ENCODE measurements around the gene LDLRAP1. TPM values are rescaled to one million over a fixed set of nuclear protein-coding genes. Genes with fewer than 3 reads are reported as not detected.

The LDLRAP1 gene
- total RNA-seq, 1 donor from 2014 or later = 34.3 TPM

DNA sequence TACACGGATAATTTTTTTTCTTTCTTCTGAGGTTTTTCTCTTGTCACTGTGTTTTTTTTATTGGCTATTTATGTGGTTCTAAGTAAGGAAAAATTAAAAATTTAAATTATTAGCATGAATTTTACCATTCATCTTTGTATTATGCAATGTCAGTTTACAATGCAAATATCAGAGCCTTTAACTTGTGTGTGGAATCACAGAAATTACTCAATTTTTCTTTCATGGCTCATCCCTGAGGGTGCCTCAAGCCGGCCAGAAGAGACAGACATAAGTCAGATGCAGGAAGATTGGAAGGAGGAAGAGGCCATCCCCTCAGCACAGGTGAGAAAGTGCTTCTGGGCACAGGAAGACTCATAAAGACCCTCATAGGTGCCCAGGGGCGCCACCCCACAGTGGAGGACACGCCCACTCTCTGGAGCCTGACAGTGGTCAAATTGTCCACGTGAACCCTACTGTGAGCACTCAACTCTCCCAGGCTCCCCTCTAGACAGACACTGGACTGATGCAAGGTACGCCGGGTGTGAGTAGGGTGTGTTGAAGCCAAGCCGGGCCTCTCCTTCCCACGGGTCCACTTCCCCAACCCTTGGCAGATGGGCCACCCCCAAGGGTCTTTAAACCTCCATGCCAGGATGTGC, 9.5 kb upstream of the LDLRAP1 start:
- H3K27ac Mint-ChIP-seq (ENCODE audit: unreplicated experiment) = no peak overlapping the region
- peaks cover 2% of the 10 kb centered on the region for H3K27me3 Mint-ChIP-seq (ENCODE audit: unreplicated experiment)
- no peaks in the 10 kb centered on the region for H3K4me1 Mint-ChIP-seq (ENCODE audit: unreplicated experiment)
- no peaks in the 10 kb centered on the region for H3K36me3 Mint-ChIP-seq (ENCODE audit: unreplicated experiment)
- no peak overlapping the region for H3K4me3 Mint-ChIP-seq (ENCODE audit: unreplicated experiment)
- TF ChIP-seq, protein P1, sequence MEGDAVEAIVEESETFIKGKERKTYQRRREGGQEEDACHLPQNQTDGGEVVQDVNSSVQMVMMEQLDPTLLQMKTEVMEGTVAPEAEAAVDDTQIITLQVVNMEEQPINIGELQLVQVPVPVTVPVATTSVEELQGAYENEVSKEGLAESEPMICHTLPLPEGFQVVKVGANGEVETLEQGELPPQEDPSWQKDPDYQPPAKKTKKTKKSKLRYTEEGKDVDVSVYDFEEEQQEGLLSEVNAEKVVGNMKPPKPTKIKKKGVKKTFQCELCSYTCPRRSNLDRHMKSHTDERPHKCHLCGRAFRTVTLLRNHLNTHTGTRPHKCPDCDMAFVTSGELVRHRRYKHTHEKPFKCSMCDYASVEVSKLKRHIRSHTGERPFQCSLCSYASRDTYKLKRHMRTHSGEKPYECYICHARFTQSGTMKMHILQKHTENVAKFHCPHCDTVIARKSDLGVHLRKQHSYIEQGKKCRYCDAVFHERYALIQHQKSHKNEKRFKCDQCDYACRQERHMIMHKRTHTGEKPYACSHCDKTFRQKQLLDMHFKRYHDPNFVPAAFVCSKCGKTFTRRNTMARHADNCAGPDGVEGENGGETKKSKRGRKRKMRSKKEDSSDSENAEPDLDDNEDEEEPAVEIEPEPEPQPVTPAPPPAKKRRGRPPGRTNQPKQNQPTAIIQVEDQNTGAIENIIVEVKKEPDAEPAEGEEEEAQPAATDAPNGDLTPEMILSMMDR (IDR thresholded peaks at IDR 0.05) = no peak
- DNase-seq (ENCODE audit: extremely low spot score, unreplicated experiment) = no peak
- H3K9me3 Mint-ChIP-seq (ENCODE audit: unreplicated experiment) = no peaks in the 10 kb centered on the region

DNA sequence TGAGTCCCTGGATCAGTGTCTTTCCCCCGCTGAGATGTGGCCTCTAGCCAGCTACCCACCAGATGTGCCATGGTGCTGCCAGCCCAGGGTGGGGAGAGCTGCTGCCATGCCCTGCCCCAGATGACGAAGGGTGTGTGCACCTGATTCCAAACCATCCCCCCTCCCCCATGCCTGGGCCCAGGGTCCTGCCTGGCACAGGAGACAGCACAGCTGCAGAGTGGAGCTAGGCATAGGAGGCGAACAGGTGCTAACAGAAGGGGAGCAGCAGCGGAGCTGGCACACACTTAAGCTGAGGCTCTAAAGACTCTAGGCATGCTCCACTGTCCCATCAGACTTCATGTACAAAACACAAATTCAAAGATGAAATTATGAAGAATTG, 9.0 kb upstream of the LDLRAP1 start:
- Mint-ChIP-seq H3K9me3 (ENCODE audit: unreplicated experiment) (no peaks in the 10 kb centered on the region), H3K36me3 (ENCODE audit: unreplicated experiment) (no peaks in the 10 kb centered on the region), H3K27ac (ENCODE audit: unreplicated experiment) (no peak overlapping the region)

DNA sequence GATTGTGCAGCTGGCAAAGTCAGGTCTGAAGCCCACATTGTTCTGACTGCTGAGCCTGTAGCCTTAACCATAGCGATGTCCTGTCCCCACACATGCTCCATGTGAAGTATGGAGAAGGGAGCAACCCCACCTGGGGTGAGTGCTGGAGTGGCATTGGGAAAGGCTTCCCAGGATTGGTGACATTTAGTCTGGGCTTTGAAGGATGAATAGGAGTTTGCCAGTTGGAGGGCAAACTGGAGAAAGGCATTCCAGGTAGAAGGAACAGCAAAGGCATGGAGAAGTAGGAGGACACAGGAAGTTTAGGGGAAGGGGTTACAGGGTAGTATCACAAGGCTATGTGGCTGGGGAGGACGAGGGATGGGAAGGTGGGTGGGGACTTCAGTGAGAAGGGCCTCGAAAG, 7.3 kb upstream of the LDLRAP1 start:
- no peak for DNase-seq (ENCODE audit: extremely low spot score, unreplicated experiment)
- H3K4me3 Mint-ChIP-seq (ENCODE audit: unreplicated experiment) = no peak overlapping the region
- H3K27me3 Mint-ChIP-seq (ENCODE audit: unreplicated experiment) = peaks cover 2% of the 10 kb centered on the region
- H3K4me1 Mint-ChIP-seq (ENCODE audit: unreplicated experiment) = no peaks in the 10 kb centered on the region
- TF ChIP-seq, protein P1 (IDR thresholded peaks at IDR 0.05) = no peak
- no peak overlapping the region for H3K27ac Mint-ChIP-seq (ENCODE audit: unreplicated experiment)
- no peaks in the 10 kb centered on the region for H3K36me3 Mint-ChIP-seq (ENCODE audit: unreplicated experiment)
- H3K9me3 Mint-ChIP-seq (ENCODE audit: unreplicated experiment) = no peaks in the 10 kb centered on the region

More for the DNA sequence above, 9.0 kb upstream of the LDLRAP1 start:
- Mint-ChIP-seq H3K27me3 (ENCODE audit: unreplicated experiment) (peaks cover 2% of the 10 kb centered on the region), H3K4me3 (ENCODE audit: unreplicated experiment) (no peak overlapping the region), H3K4me1 (ENCODE audit: unreplicated experiment) (no peaks in the 10 kb centered on the region)
- TF ChIP-seq, protein P1 (IDR thresholded peaks at IDR 0.05) = no peak
- no peak for DNase-seq (ENCODE audit: extremely low spot score, unreplicated experiment)

DNA sequence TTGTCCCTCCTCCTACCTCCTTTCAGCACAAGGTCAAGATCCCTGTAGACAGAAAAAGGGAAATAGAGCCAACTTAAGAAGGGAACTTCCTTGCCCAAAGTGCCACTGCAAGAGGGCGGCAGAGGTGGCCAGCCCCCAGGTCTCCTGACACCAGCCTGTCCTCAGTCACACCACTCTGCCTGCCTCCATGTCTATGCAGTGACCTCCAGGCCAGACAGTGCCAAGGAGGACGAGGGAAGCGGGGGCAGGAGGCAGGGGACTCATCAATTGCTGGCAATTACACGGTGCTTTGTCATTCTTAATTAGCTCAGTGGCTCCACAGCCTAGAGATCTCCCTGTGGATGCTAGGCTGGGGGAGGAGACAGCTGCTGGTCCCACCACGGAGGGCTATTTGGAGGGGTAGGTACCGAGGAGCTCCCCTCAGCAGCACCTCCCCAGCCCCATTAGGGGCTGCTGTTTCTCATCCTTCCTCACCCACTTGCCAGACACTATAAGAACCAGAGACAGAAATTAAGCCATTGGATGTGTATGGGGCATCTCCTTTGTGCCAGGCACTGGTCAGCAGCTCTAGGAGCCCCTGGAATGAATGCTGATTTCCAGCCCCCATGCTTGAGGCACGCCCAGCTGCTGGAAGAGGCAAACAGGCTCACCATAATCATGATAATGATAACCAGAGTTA, 6.1 kb upstream of the LDLRAP1 start:
- H3K36me3 Mint-ChIP-seq (ENCODE audit: unreplicated experiment) = no peaks in the 10 kb centered on the region
- peaks cover 2% of the 10 kb centered on the region for H3K27me3 Mint-ChIP-seq (ENCODE audit: unreplicated experiment)
- H3K27ac Mint-ChIP-seq (ENCODE audit: unreplicated experiment) = no peak overlapping the region
- H3K4me3 Mint-ChIP-seq (ENCODE audit: unreplicated experiment) = no peak overlapping the region
- no peak for DNase-seq (ENCODE audit: extremely low spot score, unreplicated experiment)
- TF ChIP-seq, protein P1 (IDR thresholded peaks at IDR 0.05) = no peak
- H3K9me3 Mint-ChIP-seq (ENCODE audit: unreplicated experiment) = no peaks in the 10 kb centered on the region
- H3K4me1 Mint-ChIP-seq (ENCODE audit: unreplicated experiment) = no peaks in the 10 kb centered on the region

DNA sequence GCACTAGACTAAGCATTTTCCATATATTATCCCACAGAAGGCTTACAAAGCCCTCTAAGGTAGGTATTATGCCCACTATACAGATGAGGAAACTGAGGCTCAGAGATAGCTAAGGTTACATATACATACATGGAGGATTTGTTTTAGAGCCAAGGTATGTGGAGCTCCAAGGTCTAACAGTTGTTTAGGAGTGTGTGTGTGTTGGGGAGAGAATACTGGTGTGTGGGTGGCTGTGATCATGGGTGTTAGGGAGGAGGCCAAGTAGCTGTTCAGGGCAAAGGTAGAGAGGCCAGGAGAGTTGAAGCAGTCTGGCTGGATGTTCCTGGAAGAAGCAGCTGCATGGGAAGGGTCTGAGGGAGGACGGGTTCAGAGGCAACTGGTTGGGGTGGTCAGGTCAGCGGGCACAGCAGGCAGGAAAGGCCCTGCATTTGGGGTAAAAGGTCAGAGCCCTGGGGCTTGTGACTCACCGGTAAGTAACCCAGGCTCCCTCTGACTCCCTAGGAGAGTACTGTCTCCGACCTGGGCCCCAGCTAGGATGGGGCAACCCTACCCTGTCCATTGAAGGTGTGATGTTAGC, 5.1 kb upstream of the LDLRAP1 start:
- Mint-ChIP-seq H3K4me3 (ENCODE audit: unreplicated experiment) (no peak overlapping the region), H3K36me3 (ENCODE audit: unreplicated experiment) (no peaks in the 10 kb centered on the region), H3K27me3 (ENCODE audit: unreplicated experiment) (peaks cover 2% of the 10 kb centered on the region), H3K27ac (ENCODE audit: unreplicated experiment) (no peak overlapping the region), H3K9me3 (ENCODE audit: unreplicated experiment) (no peaks in the 10 kb centered on the region), H3K4me1 (ENCODE audit: unreplicated experiment) (no peaks in the 10 kb centered on the region)
- TF ChIP-seq, protein P1 (IDR thresholded peaks at IDR 0.05) = no peak
- no peak for DNase-seq (ENCODE audit: extremely low spot score, unreplicated experiment)
